Right lobe of liver (tissue), 4 donors: ENCODE measurements around the gene POT1.

Experiments used
- POLR2A ChIP-seq: fragments of 450-650 bp; IDR thresholded peaks from one replicate; pipeline ENCODE4 v1.6.1; 2017; ENCODE audit warnings: antibody characterized with exemption, mild to moderate bottlenecking
- TF ChIP-seq, protein P1 (sequence below), 4 donors: fragments of 200-600 bp in 3 of 4; fragments of 450-650 bp in 1 of 4; IDR thresholded peaks; one replicate each; pipeline versions ENCODE4 v1.5.1 to v1.8.0; 2016 to 2022; ENCODE audit warnings: antibody characterized with exemption in 4 of 4, mild to moderate bottlenecking in 2 of 4
- donor health status: DM: no; HTN: no; CAD: no.
- donor health status: DM: no; HTN: no; CAD: no.
- donor health status: DM: no; HTN: yes; CAD: no.

DNA sequence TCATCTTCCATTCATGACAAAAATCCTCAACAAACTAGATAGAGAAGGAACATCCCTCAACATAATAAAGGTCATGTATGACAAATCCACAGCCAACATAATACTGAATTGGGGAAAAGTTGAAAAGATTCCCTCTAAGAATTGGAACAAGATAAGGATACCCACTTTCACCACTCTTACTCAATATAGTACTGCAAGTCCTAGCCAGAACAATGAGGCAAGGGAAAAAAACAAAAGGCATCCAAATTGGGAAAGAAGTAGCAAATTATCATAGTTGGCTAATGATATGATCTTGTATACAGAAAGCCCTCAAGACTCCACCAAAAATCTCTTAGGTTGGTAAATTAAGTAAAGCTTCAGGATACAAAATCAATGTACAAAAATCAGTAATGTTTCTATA is 4.7 kb downstream of the POT1 start:
- TF ChIP-seq POLR2A = no peak
- TF ChIP-seq, protein P1, sequence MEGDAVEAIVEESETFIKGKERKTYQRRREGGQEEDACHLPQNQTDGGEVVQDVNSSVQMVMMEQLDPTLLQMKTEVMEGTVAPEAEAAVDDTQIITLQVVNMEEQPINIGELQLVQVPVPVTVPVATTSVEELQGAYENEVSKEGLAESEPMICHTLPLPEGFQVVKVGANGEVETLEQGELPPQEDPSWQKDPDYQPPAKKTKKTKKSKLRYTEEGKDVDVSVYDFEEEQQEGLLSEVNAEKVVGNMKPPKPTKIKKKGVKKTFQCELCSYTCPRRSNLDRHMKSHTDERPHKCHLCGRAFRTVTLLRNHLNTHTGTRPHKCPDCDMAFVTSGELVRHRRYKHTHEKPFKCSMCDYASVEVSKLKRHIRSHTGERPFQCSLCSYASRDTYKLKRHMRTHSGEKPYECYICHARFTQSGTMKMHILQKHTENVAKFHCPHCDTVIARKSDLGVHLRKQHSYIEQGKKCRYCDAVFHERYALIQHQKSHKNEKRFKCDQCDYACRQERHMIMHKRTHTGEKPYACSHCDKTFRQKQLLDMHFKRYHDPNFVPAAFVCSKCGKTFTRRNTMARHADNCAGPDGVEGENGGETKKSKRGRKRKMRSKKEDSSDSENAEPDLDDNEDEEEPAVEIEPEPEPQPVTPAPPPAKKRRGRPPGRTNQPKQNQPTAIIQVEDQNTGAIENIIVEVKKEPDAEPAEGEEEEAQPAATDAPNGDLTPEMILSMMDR (IDR thresholded peaks at IDR 0.05) = no peak
